Bronchial epithelial cell (primary cell): ENCODE data around the gene PELI2. TPM values are rescaled to one million over a fixed set of nuclear protein-coding genes. Genes with fewer than 3 reads are reported as not detected.
A peak's percentile ranks its signal among the peaks of the same experiment; 100 is the strongest.

ENCODE experiments used
- DNase-seq: peaks from one replicate; pipeline ENCODE4 v3.0.0-alpha.2; 2010; ENCODE audit warnings: low read depth
- FAIRE-seq: peaks from 2 replicates; lab custom pipeline; 2011; peaks lifted over from hg19 to GRCh38; lab: Jason Lieb, UNC
- H3K27me3 ChIP-seq: 2 replicates; pipeline ENCODE4 v1.5.1; 2011; ENCODE audit warnings: low read length; ENCODE audit not compliant: control insufficient read depth, insufficient read depth
- H3K36me3 ChIP-seq: 2 replicates; pipeline ENCODE4 v1.5.1; 2011; ENCODE audit warnings: low read length; ENCODE audit not compliant: control insufficient read depth, insufficient read depth
- H3K4me3 ChIP-seq: 2 replicates; pipeline ENCODE4 v1.5.1; 2011; ENCODE audit warnings: mild to moderate bottlenecking, low read depth, low read length, control low read depth
- total RNA-seq: library from RNA; depleted of rRNA; stranded (reverse); fragments of >200 nt; gene quantifications from 2 replicates; pipeline ENCODE4 v1.2.1, GENCODE V29; 2014
- TF ChIP-seq, protein P1 (sequence below): IDR thresholded peaks from 2 replicates; pipeline ENCODE4 v1.5.1; 2011; ENCODE audit warnings: mild to moderate bottlenecking, moderate library complexity, low read length, control low read depth, inconsistent platforms; ENCODE audit not compliant: insufficient read depth, severe bottlenecking

Gene PELI2
- total RNA-seq, 1 donor from 2014 or later: 2.1 TPM

DNA sequence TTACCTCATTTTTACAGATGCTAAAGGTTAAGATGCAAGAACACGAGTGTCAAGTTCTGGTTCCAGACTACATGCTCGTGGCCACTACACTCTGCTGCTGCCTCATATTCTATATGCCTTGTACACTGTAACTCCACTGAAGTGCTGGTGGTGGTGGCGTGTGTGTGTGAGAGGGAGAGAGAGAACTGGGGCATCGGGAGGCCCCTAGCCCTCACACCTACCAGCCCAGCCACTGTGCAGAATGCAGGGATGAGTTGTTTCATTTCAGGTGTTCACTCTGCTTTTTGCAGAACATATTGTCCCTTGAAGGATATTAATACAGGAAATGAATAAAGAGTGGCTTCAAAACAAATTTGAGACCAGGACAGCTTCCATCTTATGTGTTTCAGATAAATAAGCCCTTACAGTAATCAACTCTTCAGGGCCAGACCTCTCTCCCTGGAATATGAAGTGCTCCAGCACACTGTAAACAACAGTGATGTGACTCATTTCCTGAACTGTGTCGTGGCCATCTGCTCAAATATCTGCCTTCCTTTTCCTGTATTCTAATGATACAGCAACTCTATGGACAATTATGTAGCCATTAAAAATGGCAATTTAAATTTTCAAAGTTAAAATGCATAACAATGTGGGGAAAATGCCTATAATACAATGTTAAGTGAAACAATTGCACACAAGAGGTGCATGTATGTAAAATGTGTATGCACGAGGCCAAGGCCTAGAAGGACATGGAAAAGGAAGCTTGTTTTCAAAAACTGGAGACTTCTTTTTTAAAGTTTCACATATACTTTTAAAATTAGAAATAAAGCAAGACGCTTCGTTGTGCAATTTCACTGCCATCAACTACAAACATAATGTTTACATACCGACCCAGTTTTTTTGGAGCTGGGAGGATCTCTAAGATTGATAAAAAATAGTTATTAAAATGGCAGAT lies 215.4 kb downstream of the PELI2 start:
- TF ChIP-seq, protein P1, sequence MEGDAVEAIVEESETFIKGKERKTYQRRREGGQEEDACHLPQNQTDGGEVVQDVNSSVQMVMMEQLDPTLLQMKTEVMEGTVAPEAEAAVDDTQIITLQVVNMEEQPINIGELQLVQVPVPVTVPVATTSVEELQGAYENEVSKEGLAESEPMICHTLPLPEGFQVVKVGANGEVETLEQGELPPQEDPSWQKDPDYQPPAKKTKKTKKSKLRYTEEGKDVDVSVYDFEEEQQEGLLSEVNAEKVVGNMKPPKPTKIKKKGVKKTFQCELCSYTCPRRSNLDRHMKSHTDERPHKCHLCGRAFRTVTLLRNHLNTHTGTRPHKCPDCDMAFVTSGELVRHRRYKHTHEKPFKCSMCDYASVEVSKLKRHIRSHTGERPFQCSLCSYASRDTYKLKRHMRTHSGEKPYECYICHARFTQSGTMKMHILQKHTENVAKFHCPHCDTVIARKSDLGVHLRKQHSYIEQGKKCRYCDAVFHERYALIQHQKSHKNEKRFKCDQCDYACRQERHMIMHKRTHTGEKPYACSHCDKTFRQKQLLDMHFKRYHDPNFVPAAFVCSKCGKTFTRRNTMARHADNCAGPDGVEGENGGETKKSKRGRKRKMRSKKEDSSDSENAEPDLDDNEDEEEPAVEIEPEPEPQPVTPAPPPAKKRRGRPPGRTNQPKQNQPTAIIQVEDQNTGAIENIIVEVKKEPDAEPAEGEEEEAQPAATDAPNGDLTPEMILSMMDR: no peak
- DNase-seq: peak; percentile 73
- Histone ChIP-seq H3K4me3 (no peak overlapping the region), H3K36me3 (no peaks in the 10 kb centered on the region), H3K27me3 (no peaks in the 10 kb centered on the region)
- FAIRE-seq: no peak

DNA sequence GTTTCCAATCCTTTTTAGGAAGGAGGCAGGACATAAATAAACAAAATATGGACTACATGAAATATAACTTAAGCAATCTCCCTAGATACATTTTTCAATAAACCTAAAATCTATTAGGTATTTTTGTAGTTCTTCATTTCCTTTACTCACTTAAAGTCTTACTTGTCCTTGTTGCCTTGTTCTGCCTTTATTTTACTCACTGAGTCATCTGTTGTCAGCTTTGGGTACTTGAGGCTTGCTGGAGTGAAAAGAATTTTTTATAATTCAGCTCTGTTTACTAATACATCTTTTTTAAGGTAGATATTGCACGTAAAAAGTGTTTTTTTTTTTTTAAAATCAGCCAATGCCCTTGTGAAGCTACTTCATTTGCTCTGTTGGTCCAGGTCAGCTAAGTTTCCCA lies 216.2 kb downstream of the PELI2 start:
- H3K27me3 ChIP-seq: no peaks in the 10 kb centered on the region
- H3K4me3 ChIP-seq: no peak overlapping the region
- FAIRE-seq (no peak), DNase-seq (peak; percentile 30)
- H3K36me3 ChIP-seq: no peaks in the 10 kb centered on the region
- TF ChIP-seq, protein P1: no peak

DNA sequence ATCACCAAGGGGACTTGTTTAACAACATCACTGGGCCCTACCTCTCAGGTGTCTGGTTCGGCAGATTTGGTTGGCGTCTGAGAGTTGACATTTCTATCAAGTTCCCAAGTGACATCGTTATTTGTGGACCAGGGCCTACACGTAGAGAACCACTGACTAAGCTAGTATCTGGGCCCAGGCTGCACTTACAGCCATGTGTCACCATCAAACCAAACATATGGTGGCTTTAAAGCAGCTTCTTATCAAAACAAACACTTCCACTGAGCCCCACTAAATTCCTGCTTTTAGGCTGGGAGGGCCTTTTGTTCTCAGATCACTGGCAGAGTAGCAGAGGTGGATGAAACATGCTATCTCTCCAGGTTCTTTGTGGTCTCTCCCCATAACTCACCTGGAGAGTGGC lies 220.5 kb downstream of the PELI2 start:
- Histone ChIP-seq H3K4me3 (no peak overlapping the region), H3K36me3 (no peaks in the 10 kb centered on the region), H3K27me3 (no peaks in the 10 kb centered on the region)
- FAIRE-seq (no peak), DNase-seq (no peak)
- TF ChIP-seq, protein P1: no peak

DNA sequence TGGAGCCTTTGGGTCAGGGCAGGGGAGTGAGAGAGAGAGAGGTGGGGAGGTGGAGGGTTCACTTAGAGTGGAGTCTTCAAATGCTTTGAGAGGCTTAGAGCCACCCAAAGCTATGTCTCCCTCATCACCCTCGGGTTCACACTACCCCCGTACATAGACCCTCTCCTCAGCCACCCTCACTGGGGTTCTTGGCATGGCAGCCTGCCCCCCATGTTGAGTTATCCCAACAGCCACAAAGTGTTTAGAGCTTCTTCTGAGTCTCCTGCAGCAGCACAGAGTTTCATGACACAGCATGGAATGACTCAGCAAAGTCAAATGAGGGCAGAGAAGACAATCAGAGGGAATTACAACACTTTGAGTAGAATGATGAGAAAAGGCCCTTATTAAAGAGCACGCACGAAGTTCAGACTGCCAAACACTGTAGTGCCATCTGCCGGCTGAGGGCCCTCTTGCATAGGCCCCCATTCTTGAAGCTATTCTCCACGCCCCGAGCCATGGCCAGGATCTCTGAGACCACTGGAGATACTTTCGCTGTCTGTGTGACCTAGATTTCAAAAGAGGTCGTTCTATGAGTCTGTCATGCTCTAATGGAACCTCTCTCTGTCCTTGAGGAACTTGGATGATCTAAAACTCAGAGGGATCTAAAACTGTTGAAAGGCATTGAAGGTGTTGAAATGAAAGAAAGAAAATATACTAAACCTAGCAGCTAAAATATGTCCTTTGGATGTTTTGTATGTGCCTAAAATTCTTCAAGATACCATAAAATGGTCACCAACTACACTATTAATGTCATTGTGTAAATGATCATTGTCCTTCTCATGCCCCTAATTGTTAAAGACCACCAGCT lies 221.9 kb downstream of the PELI2 start:
- TF ChIP-seq, protein P1: peak; percentile 91
- FAIRE-seq (peak; percentile 89), DNase-seq (peak; percentile 91)
- H3K4me3 ChIP-seq: no peak overlapping the region
- H3K36me3 ChIP-seq: no peaks in the 10 kb centered on the region
- H3K27me3 ChIP-seq: no peaks in the 10 kb centered on the region

DNA sequence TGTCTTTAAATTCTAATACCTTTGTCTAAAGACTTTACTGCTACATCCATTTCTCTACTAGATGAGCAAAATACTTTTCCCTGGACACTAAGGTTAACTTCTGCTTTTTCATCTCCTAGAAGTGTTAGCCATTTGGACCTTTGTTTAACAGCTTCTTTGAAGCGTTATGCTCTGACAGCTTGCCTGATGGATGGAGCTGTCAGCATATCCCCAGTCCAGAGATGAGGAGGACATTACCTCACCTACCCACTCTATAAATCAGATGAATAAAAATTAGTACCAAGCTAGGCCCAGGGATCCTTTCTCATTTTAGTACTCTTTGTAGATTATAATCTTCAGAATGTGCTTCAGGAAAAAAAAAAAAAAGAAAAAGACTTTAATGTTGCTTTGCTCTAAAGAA lies 222.7 kb downstream of the PELI2 start:
- Histone ChIP-seq H3K27me3 (no peaks in the 10 kb centered on the region), H3K36me3 (no peaks in the 10 kb centered on the region), H3K4me3 (no peak overlapping the region)
- TF ChIP-seq, protein P1: no peak
- DNase-seq: no peak
- no peak for FAIRE-seq
